Right forelimb (tissue), 1 donor: ENCODE measurements around the gene HELZ.
"Not testable (repeated sequence)": the region's sequence is repeated elsewhere in the genome, so short reads cannot be mapped to it uniquely, and the experiment has no call there.

Source experiments
- DNase-seq: peaks from one replicate; pipeline ENCODE4 v3.0.0-alpha.2; 2018

The HELZ gene

DNA sequence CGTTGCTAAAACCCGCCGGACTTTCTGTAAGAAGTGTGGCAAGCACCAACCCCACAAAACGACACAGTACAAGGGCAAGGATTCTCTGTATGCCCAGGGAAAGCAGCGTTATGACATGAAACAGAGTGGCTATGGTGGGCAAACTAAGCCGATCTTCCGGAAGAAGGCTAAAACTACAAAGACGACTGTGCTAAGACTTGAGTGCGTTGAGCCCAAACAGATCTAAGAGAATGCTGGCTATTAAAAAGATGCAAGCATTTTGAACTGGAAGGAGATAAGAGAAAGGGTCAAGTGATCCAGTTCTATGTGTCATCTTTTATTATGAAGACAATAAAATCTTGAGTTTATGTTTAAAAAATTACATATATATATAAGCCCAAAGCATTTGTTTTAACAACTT is 20.3 kb downstream of the HELZ start:
- DNase-seq: no peak

DNA sequence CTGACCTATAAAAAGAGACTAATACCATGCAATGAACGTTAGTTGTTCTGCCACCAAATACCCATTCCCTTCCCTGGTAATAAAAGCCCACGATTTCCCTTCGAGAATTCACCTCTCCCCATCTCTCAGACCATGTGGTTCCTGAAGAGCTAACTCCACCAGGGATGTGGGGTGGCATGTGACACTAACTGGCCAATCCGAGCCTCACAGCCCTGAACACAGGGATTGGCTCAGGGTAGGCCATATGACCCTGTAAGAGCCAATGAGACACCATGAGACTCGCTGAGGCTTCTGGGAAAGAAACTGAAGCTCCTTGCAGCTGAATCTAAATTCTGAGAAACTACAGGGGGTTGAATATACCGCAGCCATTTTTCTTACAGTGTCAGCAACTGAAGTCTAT is 21.1 kb downstream of the HELZ start:
- no peak for DNase-seq

DNA sequence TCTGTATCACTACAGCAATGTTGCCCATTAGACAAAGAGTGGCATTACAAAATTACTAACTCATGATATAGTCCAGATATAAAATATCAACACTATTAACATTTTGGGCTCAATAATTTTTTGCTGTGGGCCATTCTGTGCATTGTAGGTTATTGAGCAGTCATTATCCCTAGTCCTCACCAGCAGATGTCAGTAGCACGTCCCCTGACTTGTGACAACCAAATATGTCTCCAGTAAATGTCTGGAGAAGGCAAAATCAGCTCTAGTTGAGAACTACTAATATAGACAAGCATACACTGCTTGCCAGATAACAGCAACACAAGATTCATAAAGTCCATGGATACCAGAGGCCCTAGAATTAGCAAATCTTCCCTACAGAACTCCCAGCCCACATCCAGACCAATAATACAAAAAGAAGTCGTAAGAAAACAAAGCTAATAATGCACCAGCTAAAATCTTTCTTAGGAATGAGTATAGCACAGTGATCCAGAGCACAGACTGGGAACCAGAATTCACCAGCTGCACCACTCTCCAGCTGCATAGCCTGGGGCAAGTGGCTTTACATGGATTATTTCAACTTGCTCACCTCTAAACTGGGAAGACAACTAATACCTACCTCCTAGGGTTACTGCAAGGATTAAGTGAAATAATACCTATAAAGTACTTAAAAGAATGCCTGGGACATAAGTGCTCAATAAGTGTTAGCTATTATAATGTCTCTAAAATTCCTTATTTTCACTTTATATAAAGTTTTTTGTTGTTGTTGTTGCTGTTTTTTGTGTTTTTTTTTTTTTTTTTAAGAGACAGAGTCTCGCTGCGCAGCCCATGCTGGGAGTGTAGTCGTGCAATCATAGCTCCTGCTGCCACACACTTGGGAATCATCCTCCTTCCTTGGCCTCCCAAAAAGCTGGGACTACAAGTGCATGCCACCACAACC is 23.7 kb downstream of the HELZ start:
- DNase-seq: no peak

GRCh38 chr17:67218385-67218950 is 26.5 kb downstream of the HELZ start:
- no peak for DNase-seq

DNA sequence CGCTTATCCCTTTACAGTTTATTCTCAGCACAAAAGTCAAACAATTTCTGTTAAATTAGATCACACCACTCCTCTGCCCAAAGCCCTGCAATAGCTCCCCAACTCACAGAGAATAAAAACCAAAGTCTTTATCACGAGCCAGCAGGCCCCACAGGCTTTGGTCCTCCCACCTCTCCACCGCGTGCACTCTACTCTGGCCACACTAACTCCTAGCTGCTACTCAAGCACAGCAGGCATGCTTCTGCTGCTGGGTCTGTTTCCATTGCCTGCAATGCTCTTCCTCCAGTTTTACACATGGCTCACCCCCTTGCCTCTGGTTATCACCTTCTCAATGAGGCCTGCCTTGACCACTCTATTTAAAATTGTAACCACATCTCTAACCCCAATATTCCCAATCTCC is 27.6 kb downstream of the HELZ start:
- DNase-seq: no peak

- DNase-seq: no peak
Observed at GRCh38 chr17:67216578-67217320, 28.2 kb downstream of the HELZ start.

GRCh38 chr17:67215991-67216421 is 29.0 kb downstream of the HELZ start:
- DNase-seq: no peak

DNA sequence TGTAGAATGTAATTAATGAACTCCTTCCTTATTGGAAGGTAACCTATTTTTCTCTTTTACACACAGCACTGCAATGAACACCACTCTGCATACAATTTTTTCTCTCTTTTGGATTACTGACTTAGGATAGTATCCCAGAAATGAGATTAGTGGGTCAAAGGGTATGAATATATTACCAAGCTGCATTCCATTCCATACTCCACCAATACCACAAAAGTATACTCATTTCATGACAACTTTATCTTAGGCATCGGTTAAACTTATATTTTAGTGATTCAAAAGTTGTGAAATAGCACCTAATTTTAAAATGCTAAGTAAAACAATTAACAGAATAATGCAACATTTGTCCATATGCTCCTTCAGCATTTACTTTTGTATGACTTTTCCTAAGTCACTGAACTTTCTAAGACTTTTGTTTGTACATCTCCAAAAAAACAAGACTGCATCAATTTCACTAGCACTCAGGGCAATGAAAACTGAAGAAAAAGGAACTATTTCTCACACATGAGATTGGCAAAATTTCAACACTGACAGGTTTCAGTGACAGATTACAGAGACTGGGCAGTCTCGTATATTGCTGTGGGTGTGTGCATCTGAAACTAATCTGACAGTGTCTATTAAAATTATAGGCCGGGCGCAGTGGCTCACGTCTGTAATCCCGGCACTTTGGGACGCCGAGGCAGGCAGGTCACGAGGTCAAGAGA is 32.1 kb downstream of the HELZ start:
- DNase-seq: no peak

- no peak for DNase-seq
Observed at GRCh38 chr17:67212231-67212630, 32.8 kb downstream of the HELZ start.

GRCh38 chr17:67211742-67212141 is 33.3 kb downstream of the HELZ start:
- no peak for DNase-seq

DNA sequence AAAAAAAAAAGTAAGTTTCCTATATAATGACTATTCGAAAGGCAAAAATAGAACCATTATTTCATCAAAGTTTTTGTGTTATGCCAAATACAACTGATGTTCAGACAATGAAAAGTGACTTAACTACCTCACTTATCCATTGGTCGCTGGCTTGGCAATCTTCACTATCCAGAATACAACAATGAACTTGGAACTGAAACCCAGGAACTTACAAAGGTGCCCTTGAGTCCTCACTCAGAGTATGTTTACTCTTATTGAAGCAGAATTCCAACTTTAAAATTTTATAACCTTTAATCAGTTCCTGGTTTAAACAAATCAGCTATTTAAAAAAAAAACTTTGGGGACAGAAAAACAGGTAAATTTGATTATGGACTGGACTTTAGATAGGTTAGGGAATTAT is 34.1 kb downstream of the HELZ start:
- no peak for DNase-seq

GRCh38 chr17:67208232-67208631 is 36.8 kb downstream of the HELZ start:
- no peak for DNase-seq

GRCh38 chr17:67203818-67204217 is 41.2 kb downstream of the HELZ start:
- no peak for DNase-seq

GRCh38 chr17:67202503-67202902 is 42.5 kb downstream of the HELZ start:
- DNase-seq: no peak

GRCh38 chr17:67200727-67201301 is 44.2 kb downstream of the HELZ start:
- DNase-seq: no peak

GRCh38 chr17:67198131-67198530 is 46.9 kb downstream of the HELZ start:
- DNase-seq: no peak

DNA sequence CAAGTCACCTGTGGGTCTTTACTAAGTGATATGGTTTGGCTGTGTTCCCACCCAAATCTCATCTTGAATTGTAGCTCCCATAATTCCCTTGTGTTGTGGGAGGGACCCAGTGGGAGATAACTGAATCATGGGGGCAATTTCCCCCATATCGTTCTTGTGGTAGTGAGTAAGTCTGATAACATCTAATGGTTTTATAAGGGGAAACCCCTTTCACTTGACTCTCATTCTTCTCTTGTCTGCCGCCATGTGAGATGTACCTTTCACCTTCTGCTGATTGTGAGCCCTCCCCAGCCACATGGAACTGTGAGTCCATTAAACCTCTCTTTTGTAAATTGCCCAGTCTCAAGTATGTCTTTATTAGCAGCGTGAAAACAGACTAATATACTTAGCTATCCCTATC is 48.0 kb downstream of the HELZ start:
- DNase-seq: not testable (repeated sequence)

DNA sequence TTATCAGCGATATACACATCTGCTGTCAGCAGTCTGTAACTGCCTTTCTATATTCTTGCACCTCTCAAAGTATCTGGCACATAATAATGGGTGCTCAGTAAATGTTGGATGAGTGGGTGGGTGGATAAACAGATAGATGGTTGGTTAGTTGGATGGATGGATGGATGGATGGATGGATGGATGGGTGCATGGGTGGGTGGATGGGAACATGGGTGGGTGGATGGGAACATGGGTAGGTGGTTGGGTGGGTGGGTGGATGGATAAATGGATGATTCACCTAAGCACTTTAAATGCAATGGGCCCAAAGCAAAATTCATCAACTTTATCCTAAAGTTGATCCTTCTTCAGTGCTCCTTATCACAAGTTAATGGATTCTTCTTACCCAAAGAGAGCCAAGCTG is 48.6 kb downstream of the HELZ start:
- DNase-seq: no peak

DNA sequence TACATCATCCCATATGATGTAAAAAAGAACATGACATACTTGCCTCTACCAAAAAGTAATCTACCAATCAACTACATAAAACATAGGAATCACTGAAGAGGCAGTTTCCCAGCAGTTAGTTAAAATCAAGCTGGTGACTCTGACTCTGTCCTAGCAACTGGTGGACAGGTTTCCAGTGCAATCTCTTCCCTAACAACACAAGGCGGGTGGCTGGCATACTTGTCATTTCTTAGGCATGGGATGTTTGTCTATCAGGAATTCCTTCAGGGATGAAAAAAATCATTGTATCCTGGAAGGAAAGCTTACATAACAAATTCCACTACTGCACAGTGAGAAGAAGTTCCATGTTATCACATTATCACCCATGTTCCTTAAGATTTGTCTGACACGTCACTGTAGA is 50.9 kb downstream of the HELZ start:
- DNase-seq: no peak

GRCh38 chr17:67187927-67188326 is 57.1 kb downstream of the HELZ start:
- no peak for DNase-seq

GRCh38 chr17:67186782-67187181 is 58.2 kb downstream of the HELZ start:
- DNase-seq: no peak

DNA sequence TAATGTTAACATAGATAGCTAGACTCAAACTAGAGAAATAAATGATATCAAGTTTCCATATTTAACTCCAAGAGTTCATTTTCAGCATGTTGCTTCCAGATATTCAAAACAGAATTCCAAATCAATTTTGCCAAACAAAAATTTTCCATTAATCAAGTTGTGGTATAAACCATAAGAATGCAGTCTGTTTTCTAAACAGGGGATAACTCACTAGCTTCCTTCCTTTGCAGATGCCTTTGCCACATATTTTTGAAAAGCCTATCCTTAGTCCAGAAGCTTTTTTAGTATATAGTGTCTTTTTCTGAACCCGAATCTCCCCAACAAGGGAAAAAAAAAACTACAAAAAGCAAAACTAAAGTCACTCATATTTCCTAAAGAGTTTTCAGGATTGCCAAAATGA is 61.5 kb downstream of the HELZ start:
- DNase-seq: no peak

DNA sequence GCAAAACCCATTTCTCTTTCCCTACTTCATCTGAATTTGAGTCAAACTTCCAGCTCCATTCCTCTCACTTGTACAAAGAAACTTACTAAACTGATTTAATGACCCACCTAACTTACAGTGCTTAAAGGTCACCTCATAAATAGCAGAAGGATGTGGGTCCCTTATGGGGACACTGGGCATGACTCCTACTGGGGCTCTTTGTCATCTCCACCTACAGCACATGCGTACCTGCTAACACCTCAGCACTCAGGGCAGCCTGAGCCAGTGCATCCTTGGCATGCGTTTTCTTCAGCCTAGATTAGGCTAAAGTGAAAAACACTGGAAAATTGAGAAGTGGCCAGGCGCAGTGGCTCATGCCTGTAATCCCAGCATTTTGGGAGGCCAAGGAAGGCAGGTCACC is 63.2 kb downstream of the HELZ start:
- DNase-seq: no peak
